Testis (tissue), 3 donors: ENCODE measurements around the gene HOXC9. TPM values are rescaled to one million over a fixed set of nuclear protein-coding genes. Genes with fewer than 3 reads are reported as not detected.
A peak's percentile ranks its signal among the peaks of the same experiment; 100 is the strongest.

ENCODE experiments used
- DNase-seq: peaks from one replicate; pipeline ENCODE4 v3.0.0-alpha.2; 2019
- H3K27ac ChIP-seq, 2 donors: fragments of 200-600 bp; sonication (generic); one replicate each; pipeline ENCODE4 v1.5.1; 2019
- H3K27me3 ChIP-seq: fragments of 200-600 bp; sonication (generic); one replicate; pipeline ENCODE4 v1.5.1; 2019
- H3K36me3 ChIP-seq: fragments of 200-600 bp; sonication (generic); one replicate; pipeline ENCODE4 v1.5.1; 2017; ENCODE audit warnings: low read depth; ENCODE audit errors: missing control alignments
- H3K4me1 ChIP-seq: fragments of 200-600 bp; sonication (generic); one replicate; pipeline ENCODE4 v1.5.1; 2019
- H3K4me3 ChIP-seq, 2 donors: fragments of 200-600 bp; sonication (generic); one replicate each; pipeline ENCODE4 v1.5.1; 2017 to 2019
- H3K9me3 ChIP-seq: fragments of 200-600 bp; sonication (generic); one replicate; pipeline ENCODE4 v1.5.1; 2017
- POLR2A ChIP-seq: fragments of 450-650 bp; IDR thresholded peaks from one replicate; pipeline ENCODE4 v1.6.1; 2017; ENCODE audit warnings: antibody characterized with exemption, mild to moderate bottlenecking, moderate library complexity
- WGBS, 2 donors: methylation state at CpG; one replicate each; pipeline ENCODE4 v1.1.5; 2018; 5-methylcytosine and 5-hydroxymethylcytosine counted together
- intact Hi-C: fragments of 100-400 bp; cut with DNase I; formaldehyde crosslinking; loops from one replicate; pipeline ENCODE4 v1.15.1; 2023; ENCODE audit warnings: low total_unique reads
- polyA plus RNA-seq: library from polyadenylated mRNA; stranded (reverse); fragments of 350-450 nt; fragmentation: Illumina TruSeq; extraction: RNeasy Lipid Tissue Mini Kit (QIAGEN cat#74804); gene quantifications from one replicate; pipeline ENCODE4 v1.2.3, GENCODE V29; 2014; ENCODE audit warnings: low read depth, low replicate concordance; ENCODE audit not compliant: insufficient read depth
- total RNA-seq, 2 donors: library from RNA; depleted of rRNA; stranded (reverse); fragments of >200 nt; gene quantifications; one replicate each; pipeline ENCODE4 v1.2.3, GENCODE V29; 2016
- TF ChIP-seq, protein P1 (sequence below), 3 experiments: fragments of 450-650 bp in 2 of 3; fragments of 200-600 bp in 1 of 3; sonication (generic) in 1 of 3; IDR thresholded peaks; one replicate each; pipeline ENCODE4 v1.5.1; 2016 to 2019; ENCODE audit warnings: antibody characterized with exemption in 3 of 3, mild to moderate bottlenecking in 2 of 3, moderate library complexity in 1 of 3

HOXC9 gene
- total and polyA plus RNA-seq, 3 donors from 2014 or later, result 2.4 to 7.8 (median 6.6) TPM

DNA sequence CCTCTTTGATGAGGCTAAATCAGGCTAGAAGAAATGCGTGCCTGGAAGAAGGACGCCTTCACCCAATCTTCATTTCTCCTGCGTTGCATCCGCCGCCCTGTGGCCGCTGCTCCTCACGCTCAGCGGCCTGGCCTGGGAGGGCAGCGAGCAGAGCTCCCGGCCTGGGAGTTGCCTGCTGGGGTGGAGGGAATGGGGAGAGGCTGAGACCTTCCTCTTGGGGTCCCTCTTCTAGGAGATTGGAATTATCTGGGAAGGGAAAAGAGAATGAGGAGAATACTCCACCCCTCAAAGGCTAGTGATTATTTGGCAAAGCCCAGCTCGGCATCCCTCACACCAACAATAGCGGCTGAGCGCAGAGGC lies 47.6 kb upstream of the HOXC9 start:
- Histone ChIP-seq H3K4me3 (no peak overlapping the region), H3K9me3 (no peaks in the 10 kb centered on the region), H3K27ac (no peak overlapping the region), H3K4me1 (peaks cover 11% of the 10 kb centered on the region), H3K36me3 (no peaks in the 10 kb centered on the region), H3K27me3 (no peaks in the 10 kb centered on the region)
- no peak for DNase-seq
- TF ChIP-seq, protein P1, sequence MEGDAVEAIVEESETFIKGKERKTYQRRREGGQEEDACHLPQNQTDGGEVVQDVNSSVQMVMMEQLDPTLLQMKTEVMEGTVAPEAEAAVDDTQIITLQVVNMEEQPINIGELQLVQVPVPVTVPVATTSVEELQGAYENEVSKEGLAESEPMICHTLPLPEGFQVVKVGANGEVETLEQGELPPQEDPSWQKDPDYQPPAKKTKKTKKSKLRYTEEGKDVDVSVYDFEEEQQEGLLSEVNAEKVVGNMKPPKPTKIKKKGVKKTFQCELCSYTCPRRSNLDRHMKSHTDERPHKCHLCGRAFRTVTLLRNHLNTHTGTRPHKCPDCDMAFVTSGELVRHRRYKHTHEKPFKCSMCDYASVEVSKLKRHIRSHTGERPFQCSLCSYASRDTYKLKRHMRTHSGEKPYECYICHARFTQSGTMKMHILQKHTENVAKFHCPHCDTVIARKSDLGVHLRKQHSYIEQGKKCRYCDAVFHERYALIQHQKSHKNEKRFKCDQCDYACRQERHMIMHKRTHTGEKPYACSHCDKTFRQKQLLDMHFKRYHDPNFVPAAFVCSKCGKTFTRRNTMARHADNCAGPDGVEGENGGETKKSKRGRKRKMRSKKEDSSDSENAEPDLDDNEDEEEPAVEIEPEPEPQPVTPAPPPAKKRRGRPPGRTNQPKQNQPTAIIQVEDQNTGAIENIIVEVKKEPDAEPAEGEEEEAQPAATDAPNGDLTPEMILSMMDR (IDR thresholded peaks at IDR 0.05), result no peak
- TF ChIP-seq POLR2A, result no peak
- intact Hi-C loops, result no loop called here
- WGBS, 2 donors, result 15 to 26% methylated on average over 13 of the region's 13 CpGs

DNA sequence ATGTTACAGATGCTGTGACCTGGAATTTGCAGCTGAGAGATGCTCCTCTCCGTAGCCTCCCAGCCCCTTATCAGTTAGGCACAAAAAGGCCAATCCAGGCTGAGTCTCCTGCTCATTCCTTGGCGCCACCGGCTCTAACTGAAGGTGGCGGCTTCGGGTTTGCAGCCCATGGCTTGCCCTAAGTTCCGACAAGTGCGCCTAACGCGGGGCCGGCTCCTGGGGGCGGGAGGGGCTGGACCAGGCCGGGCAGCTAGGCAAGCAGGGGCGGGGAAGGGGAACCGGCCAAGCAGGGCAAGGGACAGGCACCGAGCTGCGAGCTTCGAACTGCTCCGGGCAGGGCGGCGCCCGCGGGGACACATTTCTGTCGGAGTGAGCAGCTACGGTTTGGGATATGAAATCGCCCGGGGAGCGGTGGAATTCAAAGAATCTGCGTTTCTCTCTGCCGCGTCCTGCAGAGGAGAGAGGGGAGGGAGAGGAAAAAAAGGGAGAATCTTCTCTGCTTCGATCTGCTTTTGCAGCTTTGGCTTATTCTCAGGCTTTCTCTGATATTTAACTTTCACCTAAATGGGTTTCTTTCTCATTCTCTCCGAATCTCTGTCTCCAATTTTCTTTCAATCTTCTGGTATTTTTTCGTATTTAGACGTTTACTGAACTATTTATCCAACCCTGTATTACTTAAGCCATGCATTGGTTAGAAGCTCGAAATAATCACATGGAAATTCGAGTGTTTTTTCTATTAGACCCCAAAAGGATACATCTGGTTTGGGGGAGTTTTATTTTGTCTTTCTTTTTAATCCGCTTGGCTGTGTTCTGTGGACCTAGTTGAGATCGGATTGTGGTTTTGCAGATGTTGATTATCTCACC lies 46.9 kb upstream of the HOXC9 start:
- Histone ChIP-seq H3K36me3 (no peaks in the 10 kb centered on the region), H3K4me3 (no peak overlapping the region), H3K27me3 (no peaks in the 10 kb centered on the region), H3K4me1 (peaks cover 11% of the 10 kb centered on the region), H3K9me3 (no peaks in the 10 kb centered on the region), H3K27ac (no peak overlapping the region)
- 9% methylated on average over 28 to 38 of the region's 38 CpGs for WGBS, 2 donors
- intact Hi-C loops, result no loop called here
- DNase-seq, result no peak
- TF ChIP-seq, protein P1 (IDR thresholded peaks at IDR 0.05), result no peak
- no peak for TF ChIP-seq POLR2A

DNA sequence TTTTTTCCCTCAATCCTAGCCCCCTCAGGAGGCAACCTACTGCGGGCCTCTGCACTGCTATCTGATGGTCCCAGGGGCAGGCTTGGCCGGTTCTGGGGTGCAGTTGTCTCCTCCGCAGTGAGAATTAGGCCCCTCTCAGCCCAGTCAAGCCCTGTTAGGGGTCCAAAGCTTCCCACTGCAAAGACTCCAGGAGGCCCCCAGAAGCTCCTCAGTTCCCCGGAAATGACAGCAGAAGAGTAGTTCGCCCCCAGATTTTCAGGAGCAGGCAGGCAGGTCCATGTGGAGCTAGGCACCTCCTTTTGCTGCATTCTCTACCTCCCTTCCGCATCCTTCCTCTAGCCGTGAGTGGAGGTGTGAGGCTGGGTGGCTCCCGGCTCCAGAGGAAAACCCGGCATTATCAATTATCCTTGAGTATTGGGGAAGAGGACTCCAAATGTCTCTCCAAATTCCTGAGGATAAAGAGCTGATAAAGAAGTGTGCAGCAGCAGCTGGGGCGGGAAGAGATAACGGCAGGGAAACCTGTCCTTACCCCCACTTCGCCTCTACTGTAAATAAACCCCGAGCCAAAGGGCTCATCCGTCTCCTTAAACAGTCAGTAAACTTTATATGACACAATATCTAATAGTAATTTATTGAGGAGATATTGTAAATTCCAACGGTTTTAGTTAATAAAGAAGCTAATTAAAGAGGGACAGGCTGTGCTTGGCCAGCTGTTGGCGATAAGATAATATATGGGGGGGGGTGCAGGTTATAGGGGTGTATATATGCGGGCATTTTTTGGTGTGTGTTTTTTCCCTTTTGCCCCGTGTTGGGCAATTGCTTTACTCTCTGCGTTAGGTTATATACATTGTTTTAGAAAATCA lies 45.9 kb upstream of the HOXC9 start:
- WGBS, 2 donors, result 6 to 8% methylated on average over 19 of the region's 19 CpGs

DNA sequence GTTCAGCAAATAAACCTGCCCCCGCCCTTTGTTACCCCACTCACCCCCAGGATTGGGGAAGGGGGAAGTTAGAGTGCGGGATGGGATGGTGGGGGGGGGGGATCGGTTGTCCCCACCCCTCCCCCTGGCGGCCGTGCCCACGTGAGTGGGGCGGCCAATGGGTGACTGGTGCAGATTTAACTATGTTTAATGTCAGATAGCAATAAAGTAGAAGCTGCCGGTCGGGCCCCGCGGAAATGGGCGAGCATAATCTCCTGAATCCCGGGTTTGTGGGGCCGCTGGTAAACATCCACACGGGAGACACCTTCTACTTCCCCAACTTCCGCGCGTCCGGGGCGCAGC lies 45.3 kb upstream of the HOXC9 start, which contains the start of gene HOXC12:
HOXC12 (plus strand) TSS at position 210 of the 342 bp plus-strand sequence; CDS start at position 237, 27 bp downstream.
- TF ChIP-seq, protein P1 (IDR thresholded peaks at IDR 0.05), result no peak
- TF ChIP-seq POLR2A, result no peak
- no peak for DNase-seq
- H3K27ac ChIP-seq, result no peak within 1 kb of the TSS
- intact Hi-C loops, result no loop called here
- peak within 1 kb of the TSS in 1 of 2 donors; percentile 12 for H3K4me3 ChIP-seq
- no peaks in the 10 kb centered on the region for H3K27me3 ChIP-seq
- H3K9me3 ChIP-seq, result no peaks in the 10 kb centered on the region
- H3K36me3 ChIP-seq, result no peaks in the 10 kb centered on the region
- H3K4me1 ChIP-seq, result peaks cover 11% of the 10 kb centered on the region
- 4 to 5% methylated on average over 15 to 20 of the region's 20 CpGs for WGBS, 2 donors

More for the DNA sequence above, 45.9 kb upstream of the HOXC9 start:
- Histone ChIP-seq H3K4me3 (no peak overlapping the region), H3K36me3 (no peaks in the 10 kb centered on the region), H3K27ac (no peak overlapping the region), H3K9me3 (no peaks in the 10 kb centered on the region), H3K4me1 (peaks cover 11% of the 10 kb centered on the region), H3K27me3 (no peaks in the 10 kb centered on the region)
- intact Hi-C loops, result no loop called here
- DNase-seq, result no peak
- TF ChIP-seq, protein P1 (IDR thresholded peaks at IDR 0.05), result no peak
- TF ChIP-seq POLR2A, result no peak
